GM12865 (cell line): Measurements from ENCODE around the gene RIMS1.

ENCODE experiments used
- DNase-seq: peaks from one replicate; pipeline ENCODE4 v3.0.0; 2010; ENCODE audit warnings: low read depth
- H3K4me3 ChIP-seq: 2 replicates; pipeline ENCODE4 v1.5.1; 2011; ENCODE audit warnings: mild to moderate bottlenecking, low read depth, low read length, control low read depth
- CTCF ChIP-seq: IDR thresholded peaks from 2 replicates; pipeline ENCODE4 v1.5.1; 2011; ENCODE audit warnings: low read length, control low read depth, low read depth, inconsistent platforms; ENCODE audit not compliant: insufficient read depth; ENCODE audit errors: missing control alignments

Gene RIMS1

GRCh38 chr6:72411872-72412708 is 525.7 kb downstream of the RIMS1 start:
- H3K4me3 ChIP-seq: no peak overlapping the region
- peak; percentile 86 for DNase-seq
- peak; percentile 100 for TF ChIP-seq CTCF

- no peak for DNase-seq
- H3K4me3 ChIP-seq: no peak overlapping the region
- no peak for TF ChIP-seq CTCF
These were observed 526.3 kb downstream of the RIMS1 start for GRCh38 chr6:72412709-72413044.

- DNase-seq: no peak
- no peak for TF ChIP-seq CTCF
These were observed 527.5 kb downstream of the RIMS1 start for GRCh38 chr6:72413884-72414283.

GRCh38 chr6:72414657-72415056 is 528.3 kb downstream of the RIMS1 start:
- H3K4me3 ChIP-seq: no peak overlapping the region
- TF ChIP-seq CTCF: no peak
- DNase-seq: no peak

More at GRCh38 chr6:72413884-72414283, 527.5 kb downstream of the RIMS1 start:
- H3K4me3 ChIP-seq: no peak overlapping the region

- no peak for DNase-seq
- no peak for TF ChIP-seq CTCF
- H3K4me3 ChIP-seq: no peak overlapping the region
These were observed 530.6 kb downstream of the RIMS1 start for GRCh38 chr6:72416744-72417465.

GRCh38 chr6:72417759-72418158 is 531.4 kb downstream of the RIMS1 start:
- no peak for DNase-seq
- no peak overlapping the region for H3K4me3 ChIP-seq
- TF ChIP-seq CTCF: no peak

GRCh38 chr6:72418495-72418894 is 532.1 kb downstream of the RIMS1 start:
- no peak for DNase-seq
- H3K4me3 ChIP-seq: no peak overlapping the region
- no peak for TF ChIP-seq CTCF
